Measurements from ENCODE around the gene SLC43A3.

Gene SLC43A3

GRCh38 chr11:57460022-57460757, 33.3 kb upstream of the SLC43A3 start, which contains the start of gene RTN4RL2:
Gene RTN4RL2, plus strand, starts transcription at chr11:57460528. Its CDS starts 338 bp downstream, at chr11:57460866.
- TF ChIP-seq CTCF (IDR thresholded peaks at IDR 0.05; ENCODE audit: extremely low read depth, insufficient read depth, missing control alignments), result peak; percentile 45
- DNase-seq (ENCODE audit: low spot score), result peak; percentile 88
- in situ Hi-C loops (cut with MboI; ENCODE audit: low pct_unique_long_range_greater_than_20kb, low sequenced_read_pairs, unreplicated experiment), result no loop called here

GRCh38 chr11:57459164-57460021, 32.5 kb upstream of the SLC43A3 start:
- in situ Hi-C loops (cut with MboI; ENCODE audit: low pct_unique_long_range_greater_than_20kb, low sequenced_read_pairs, unreplicated experiment), result no loop called here
- no peak for TF ChIP-seq CTCF (IDR thresholded peaks at IDR 0.05; ENCODE audit: extremely low read depth, insufficient read depth, missing control alignments)
- no peak for DNase-seq (ENCODE audit: low spot score)

GRCh38 chr11:57458410-57459163, 31.7 kb upstream of the SLC43A3 start:
- in situ Hi-C loops (cut with MboI; ENCODE audit: low pct_unique_long_range_greater_than_20kb, low sequenced_read_pairs, unreplicated experiment), result no loop called here
- no peak for DNase-seq (ENCODE audit: low spot score)
- peak; percentile 74 for TF ChIP-seq CTCF (IDR thresholded peaks at IDR 0.05; ENCODE audit: extremely low read depth, insufficient read depth, missing control alignments)

GRCh38 chr11:57458060-57458409, 31.1 kb upstream of the SLC43A3 start:
- in situ Hi-C loops (cut with MboI; ENCODE audit: low pct_unique_long_range_greater_than_20kb, low sequenced_read_pairs, unreplicated experiment), result no loop called here
- TF ChIP-seq CTCF (IDR thresholded peaks at IDR 0.05; ENCODE audit: extremely low read depth, insufficient read depth, missing control alignments), result no peak
- no peak for DNase-seq (ENCODE audit: low spot score)

GRCh38 chr11:57457643-57458023, 30.7 kb upstream of the SLC43A3 start:
- TF ChIP-seq CTCF (IDR thresholded peaks at IDR 0.05; ENCODE audit: extremely low read depth, insufficient read depth, missing control alignments), result no peak
- in situ Hi-C loops (cut with MboI; ENCODE audit: low pct_unique_long_range_greater_than_20kb, low sequenced_read_pairs, unreplicated experiment), result no loop called here
- no peak for DNase-seq (ENCODE audit: low spot score)

- TF ChIP-seq CTCF (IDR thresholded peaks at IDR 0.05; ENCODE audit: extremely low read depth, insufficient read depth, missing control alignments), result peak; percentile 99
- peak; percentile 86 for DNase-seq (ENCODE audit: low spot score)
- in situ Hi-C loops (cut with MboI; ENCODE audit: low pct_unique_long_range_greater_than_20kb, low sequenced_read_pairs, unreplicated experiment), result no loop called here
These were observed 30.2 kb upstream of the SLC43A3 start for GRCh38 chr11:57456960-57457642.

Measured in GM13977 (cell line).